NCI-H2029 (cell line): ENCODE measurements around the gene CUX1.
"Not testable (repeated sequence)": the region's sequence is repeated elsewhere in the genome, so short reads cannot be mapped to it uniquely, and the experiment has no call there.

Experiments
- DNase-seq: peaks from one replicate; lab custom pipeline; 2025; lab: John Stamatoyannopoulos, UW

The CUX1 gene

GRCh38 chr7:101803203-101804087 is 14.0 kb upstream of the CUX1 start:
- no peak for DNase-seq

GRCh38 chr7:101804088-101804963 is 13.1 kb upstream of the CUX1 start:
- no peak for DNase-seq

GRCh38 chr7:101804967-101805366 is 12.5 kb upstream of the CUX1 start:
- DNase-seq = no peak

GRCh38 chr7:101812595-101812994 is 4.8 kb upstream of the CUX1 start:
- no peak for DNase-seq

GRCh38 chr7:101813402-101814019 is 3.9 kb upstream of the CUX1 start:
- DNase-seq = no peak

- DNase-seq = no peak
These were observed 3.1 kb upstream of the CUX1 start for GRCh38 chr7:101814081-101814990.

GRCh38 chr7:101814991-101815825 is 2.2 kb upstream of the CUX1 start:
- no peak for DNase-seq

GRCh38 chr7:101815826-101816594 is 1.4 kb upstream of the CUX1 start:
- DNase-seq = peak; percentile 66

GRCh38 chr7:101816595-101817470 is 593 bp upstream of the CUX1 start:
- DNase-seq = no peak

GRCh38 chr7:101818287-101819071 is 1.1 kb downstream of the CUX1 start:
- no peak for DNase-seq

GRCh38 chr7:101819183-101819582 is 1.8 kb downstream of the CUX1 start:
- DNase-seq = no peak

GRCh38 chr7:101819913-101820522 is 2.6 kb downstream of the CUX1 start:
- DNase-seq = no peak

GRCh38 chr7:101820703-101821102 is 3.3 kb downstream of the CUX1 start:
- no peak for DNase-seq

GRCh38 chr7:101822632-101823031 is 5.2 kb downstream of the CUX1 start:
- not testable (repeated sequence) for DNase-seq

- no peak for DNase-seq
These were observed 5.7 kb downstream of the CUX1 start for GRCh38 chr7:101823096-101823495.

GRCh38 chr7:101823596-101823995 is 6.2 kb downstream of the CUX1 start:
- DNase-seq = no peak

GRCh38 chr7:101824440-101824839 is 7.0 kb downstream of the CUX1 start:
- DNase-seq = no peak
